PC-3 (cell line): ENCODE measurements around the gene OBP2B.

Experiments
- EZH2 ChIP-seq: fragments of 300-600 bp; sonication (generic); IDR thresholded peaks from one replicate; pipeline ENCODE4 v1.6.1; 2017; ENCODE audit warnings: antibody characterized with exemption, mild to moderate bottlenecking, low read length; ENCODE audit not compliant: unreplicated experiment
- EZH2phosphoT487 ChIP-seq: fragments of 300-600 bp; sonication (generic); IDR thresholded peaks from 2 replicates; pipeline ENCODE4 v1.6.1; 2018; ENCODE audit warnings: mild to moderate bottlenecking, antibody characterized with exemption, low read length, borderline replicate concordance
- TF ChIP-seq, protein P1 (sequence below): fragments of 300-600 bp; sonication (generic); conservative IDR thresholded peaks from 2 replicates; pipeline ENCODE4 v1.5.1; 2017; ENCODE audit warnings: antibody characterized with exemption, low read depth, mild to moderate bottlenecking, low read length

DNA sequence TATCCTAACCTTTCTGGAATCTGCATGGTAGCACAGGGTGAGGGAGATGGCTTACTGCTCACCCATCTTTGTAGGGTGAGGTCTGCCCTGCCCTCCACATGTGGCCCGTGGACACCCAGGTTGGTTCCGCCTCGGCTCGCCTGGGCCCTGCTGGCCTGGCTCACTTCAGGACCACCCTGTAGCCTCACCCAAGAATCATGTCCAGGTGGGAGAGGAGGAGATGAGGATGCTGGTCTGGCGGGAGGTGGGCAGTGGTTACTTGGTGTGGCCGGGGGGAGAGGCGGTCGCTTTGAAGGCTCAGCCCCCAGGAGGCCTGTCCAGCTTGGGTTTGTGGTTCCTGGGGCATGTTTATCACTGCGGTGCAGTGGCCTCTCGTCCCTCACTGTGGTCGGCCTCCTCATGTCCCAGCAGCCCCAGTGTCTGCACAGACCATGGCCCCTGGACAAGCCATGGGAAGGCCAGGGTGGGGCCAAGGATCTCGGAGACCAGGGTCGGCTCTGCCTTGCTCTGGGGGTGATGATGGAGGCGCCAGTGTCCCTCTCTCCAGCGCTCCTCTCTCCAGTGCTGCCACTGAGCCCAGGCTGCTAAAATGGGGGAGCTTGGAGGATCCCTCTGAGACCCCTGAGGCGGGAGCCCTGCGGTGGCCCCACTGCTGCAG is 4.6 kb downstream of the OBP2B start:
- TF ChIP-seq, protein P1, sequence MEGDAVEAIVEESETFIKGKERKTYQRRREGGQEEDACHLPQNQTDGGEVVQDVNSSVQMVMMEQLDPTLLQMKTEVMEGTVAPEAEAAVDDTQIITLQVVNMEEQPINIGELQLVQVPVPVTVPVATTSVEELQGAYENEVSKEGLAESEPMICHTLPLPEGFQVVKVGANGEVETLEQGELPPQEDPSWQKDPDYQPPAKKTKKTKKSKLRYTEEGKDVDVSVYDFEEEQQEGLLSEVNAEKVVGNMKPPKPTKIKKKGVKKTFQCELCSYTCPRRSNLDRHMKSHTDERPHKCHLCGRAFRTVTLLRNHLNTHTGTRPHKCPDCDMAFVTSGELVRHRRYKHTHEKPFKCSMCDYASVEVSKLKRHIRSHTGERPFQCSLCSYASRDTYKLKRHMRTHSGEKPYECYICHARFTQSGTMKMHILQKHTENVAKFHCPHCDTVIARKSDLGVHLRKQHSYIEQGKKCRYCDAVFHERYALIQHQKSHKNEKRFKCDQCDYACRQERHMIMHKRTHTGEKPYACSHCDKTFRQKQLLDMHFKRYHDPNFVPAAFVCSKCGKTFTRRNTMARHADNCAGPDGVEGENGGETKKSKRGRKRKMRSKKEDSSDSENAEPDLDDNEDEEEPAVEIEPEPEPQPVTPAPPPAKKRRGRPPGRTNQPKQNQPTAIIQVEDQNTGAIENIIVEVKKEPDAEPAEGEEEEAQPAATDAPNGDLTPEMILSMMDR = no peak
- TF ChIP-seq EZH2 (no peak), EZH2phosphoT487 (no peak)
